ENCODE results near the gene PRKCA. TPM values are rescaled to one million over a fixed set of nuclear protein-coding genes. Genes with fewer than 3 reads are reported as not detected.

Gene PRKCA
- total and polyA plus RNA-seq, 9 of the 15 experiments (the other 6 are each of a cell fraction or from before 2014, with no cell fraction given) = 3.2 to 33.0 (median 17.8) TPM

DNA sequence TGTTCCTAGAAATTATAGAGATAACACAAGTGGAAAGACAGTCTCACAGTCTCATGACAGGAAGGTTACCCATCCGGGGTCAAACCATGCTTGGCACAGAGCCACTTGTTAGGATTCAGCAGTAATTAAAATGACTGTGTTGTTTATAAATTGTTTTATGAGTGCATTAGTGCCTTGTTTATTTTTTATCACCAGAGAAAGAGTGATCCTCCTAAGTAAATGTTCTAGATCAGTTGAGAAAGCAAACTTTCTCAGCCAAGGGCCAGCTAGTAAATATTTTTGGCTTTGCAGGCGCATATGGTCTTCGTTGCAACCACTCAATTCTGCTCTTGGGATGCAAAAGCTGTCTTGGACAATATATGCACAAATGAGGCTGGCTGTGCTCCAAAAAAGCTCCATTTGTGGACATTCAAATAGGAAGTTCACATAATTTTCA lies 278.6 kb downstream of the PRKCA start:
- in situ Hi-C loops (cut with MboI) = no loop called here
- ChIA-PET CTCF (ENCODE audit: low intra/inter-chr PET ratio) (interaction anchor here (0.5 kb wide), 1 partner anchor 344 kb away, joined by 3 read pairs; no protein-coding TSS in a partner anchor), POLR2A (no interaction called here)
- intact Hi-C loops (cut with micrococcal nuclease) = no loop called here
- Histone ChIP-seq H3K27me3 (ENCODE audit: control insufficient read depth in 2 of 2, insufficient read depth in 2 of 2, low read length in 2 of 2) (no peaks in the 10 kb centered on the region), H3K9ac (ENCODE audit: insufficient read depth in 1 of 2, low read depth in 2 of 2, low read length in 2 of 2) (no peak overlapping the region), H3K36me3 (ENCODE audit: control insufficient read depth, insufficient read depth, low read length) (no peaks in the 10 kb centered on the region), H3K9me3 (replicated peaks; ENCODE audit: control insufficient read depth, insufficient read depth, low read depth, low read length) (no peaks in the 10 kb centered on the region), H3K27ac (ENCODE audit: extremely low read depth, low read depth, low read length) (no peak overlapping the region), H2AFZ (ENCODE audit: low read depth, low read length) (no peak overlapping the region), H3K4me2 (ENCODE audit: insufficient read depth, low read length) (no peak overlapping the region), H3K4me1 (replicated peaks in 1 of 2; ENCODE audit: control insufficient read depth in 2 of 2, insufficient read depth in 2 of 2, low read length in 2 of 2) (peaks cover 3 to 5% of the 10 kb centered on the region in 2 experiments; a peak in 3 of 5 replicates), H3K79me2 (ENCODE audit: control insufficient read depth, insufficient read depth, low read length) (no peaks in the 10 kb centered on the region), H3K9me1 (ENCODE audit: control insufficient read depth, insufficient read depth, low read length) (no peaks in the 10 kb centered on the region), H4K20me1 (replicated peaks; ENCODE audit: control insufficient read depth, insufficient read depth, low read length) (peaks cover 4% of the 10 kb centered on the region; the same call in 1 of the 2 replicates), H3K4me3 (no peak overlapping the region)
- ATAC-seq (no peak), FAIRE-seq (no peak), DNase-seq (ENCODE audit: extremely low read depth in 1 of 4, low spot score in 3 of 4) (peak in 3 of 4 experiments; percentile 10 to 17 (median 16))
- 63% methylated on average over 3 of the region's 3 CpGs for WGBS (ENCODE audit: insufficient coverage, low coverage, missing lambda C conversion rate)
- no TSS peak for BruUV-seq (replicated peaks)
- TF ChIP-seq ARHGAP35 (IDR thresholded peaks at IDR 0.05; ENCODE audit: partially characterized antibody) (no peak), NFIX (CRISPR knock-in tag; IDR thresholded peaks at IDR 0.05; ENCODE audit: low read depth) (no peak), TAF1 (IDR thresholded peaks at IDR 0.05; ENCODE audit: control insufficient read depth, extremely low read depth, insufficient read depth, low read length, severe bottlenecking) (no peak), NR2C2 (CRISPR knock-in tag; IDR thresholded peaks at IDR 0.05) (no peak), NR2C2 (tag; IDR thresholded peaks at IDR 0.05) (peak; percentile 54), ZBTB5 (IDR thresholded peaks at IDR 0.05) (no peak), EGR1 (conservative IDR thresholded peaks at IDR 0.05) (no peak), CEBPG (CRISPR knock-in tag; IDR thresholded peaks at IDR 0.05) (no peak), CEBPG (tag; conservative IDR thresholded peaks at IDR 0.05 in 1 of 2, IDR thresholded peaks at IDR 0.05 in 1 of 2) (no peak), ZNF586 (CRISPR knock-in tag; conservative IDR thresholded peaks at IDR 0.05) (no peak), MITF (IDR thresholded peaks at IDR 0.05) (0 out of 2 replicates have a peak, but pooled peaks have one; percentile 35), ZNF146 (CRISPR knock-in tag; IDR thresholded peaks at IDR 0.05; ENCODE audit: unreplicated experiment) (no peak), HNRNPLL (IDR thresholded peaks at IDR 0.05; ENCODE audit: low read depth, low read length, poor library complexity, severe bottlenecking) (no peak), ETV5 (CRISPR knock-in tag; IDR thresholded peaks at IDR 0.05; ENCODE audit: low read depth) (no peak), JUND (IDR thresholded peaks at IDR 0.05; ENCODE audit: borderline replicate concordance, low read depth, low read length) (peak; percentile 19; the same call in 1 of the 2 replicates), JUND (tag; IDR thresholded peaks at IDR 0.05; ENCODE audit: borderline replicate concordance, low read depth, low read length) (no peak), L3MBTL2 (IDR thresholded peaks at IDR 0.05) (no peak), NR2C1 (IDR thresholded peaks at IDR 0.05) (no peak), NR2C1 (tag; IDR thresholded peaks at IDR 0.05) (peak; percentile 34; the same call in 1 of the 2 replicates), ASH1L (IDR thresholded peaks at IDR 0.05; ENCODE audit: borderline replicate concordance, low read depth, partially characterized antibody) (no peak), ZBTB17 (CRISPR knock-in tag; IDR thresholded peaks at IDR 0.05) (no peak), FOSL1 (tag; conservative IDR thresholded peaks at IDR 0.05) (peak; percentile 48), SIRT6 (IDR thresholded peaks at IDR 0.05; ENCODE audit: low read depth, low read length) (no peak)

Data from K562 (cell line).